B cell (primary cell): ENCODE data around the gene IKZF1. TPM values are rescaled to one million over a fixed set of nuclear protein-coding genes. Genes with fewer than 3 reads are reported as not detected.

Experiments
- ATAC-seq: fragments of 200-7000 bp; cut with Tn5 transposase; one replicate; pipeline ENCODE4 v1.10.0; 2021; ENCODE audit warnings: low read depth, mild to moderate bottlenecking, moderate number of reproducible peaks, moderate library complexity
- CTCF ChIA-PET: fragments of 350-600 bp; sonication (Branson Sonifier 250); formaldehyde crosslinking; loops from one replicate; lab custom pipeline; 2021; ENCODE audit warnings: antibody characterized with exemption, inconsistent platforms; lab: Charles Lee
- POLR2A ChIA-PET: fragments of 350-600 bp; sonication (Branson Sonifier 250); formaldehyde crosslinking; loops from one replicate; lab custom pipeline; 2021; ENCODE audit warnings: antibody characterized with exemption; lab: Charles Lee
- DNase-seq: peaks from one replicate; pipeline ENCODE4 v3.0.0; 2013
- H2AFZ ChIP-seq: 2 replicates; pipeline ENCODE4 v1.6.1; 2012; ENCODE audit warnings: mild to moderate bottlenecking, low read depth, low read length; ENCODE audit not compliant: insufficient read depth, poor library complexity, severe bottlenecking
- H3K27ac ChIP-seq, 2 donors: 1 replicate in 1 of 2; 2 replicates in 1 of 2; pipeline ENCODE4 v1.5.1; 2012 to 2013; ENCODE audit warnings: low read length in 2 of 2, mild to moderate bottlenecking in 2 of 2, moderate library complexity in 1 of 2
- H3K27me3 ChIP-seq, 4 experiments: fragments of 200-600 bp in 1 of 4; sonication (generic) in 1 of 4; replicated peaks in 1 of 4; 1 replicate in 2 of 4; 2 replicates in 2 of 4; pipeline versions ENCODE4 v1.6.1 to v1.7.0; 2013 to 2016; ENCODE audit warnings: low read length in 3 of 4, mild to moderate bottlenecking in 2 of 4, mixed read lengths in 1 of 4, moderate library complexity in 1 of 4; ENCODE audit not compliant: insufficient read depth in 4 of 4, control insufficient read depth in 3 of 4; ENCODE audit errors: control extremely low read depth in 1 of 4
- H3K36me3 ChIP-seq, 2 experiments: replicated peaks in 1 of 2; 1 replicate in 1 of 2; 2 replicates in 1 of 2; pipeline versions ENCODE4 v1.6.1 to v1.7.1; 2013; ENCODE audit warnings: low read length in 1 of 2; ENCODE audit not compliant: insufficient read depth in 2 of 2, control insufficient read depth in 1 of 2; ENCODE audit errors: control extremely low read depth in 1 of 2, extremely low read depth in 1 of 2
- H3K4me1 ChIP-seq, 2 donors: fragments of 200-600 bp in 1 of 2; sonication (generic) in 1 of 2; 1 replicate in 1 of 2; 2 replicates in 1 of 2; pipeline versions ENCODE4 v1.5.1 to v1.6.1; 2013 to 2017; ENCODE audit warnings: low read length in 2 of 2; ENCODE audit not compliant: control insufficient read depth in 2 of 2, insufficient read depth in 2 of 2
- H3K4me2 ChIP-seq: replicated peaks from 2 replicates; pipeline ENCODE3; 2012; ENCODE audit warnings: mild to moderate bottlenecking, low read depth, low read length; ENCODE audit not compliant: poor library complexity, severe bottlenecking
- H3K4me3 ChIP-seq, 5 experiments: fragments of 200-600 bp in 1 of 5; sonication (generic) in 1 of 5; 1 replicate in 3 of 5; 2 replicates in 2 of 5; pipeline versions ENCODE4 v1.5.1 to v1.7.0; 2011 to 2016; ENCODE audit warnings: low read length in 4 of 5, mild to moderate bottlenecking in 4 of 5, low read depth in 2 of 5, control low read depth in 1 of 5, moderate library complexity in 1 of 5; ENCODE audit not compliant: insufficient read depth in 1 of 5; ENCODE audit errors: control extremely low read depth in 1 of 5, extremely low read depth in 1 of 5
- H3K79me2 ChIP-seq: fragments of 200-600 bp; sonication (generic); one replicate; pipeline ENCODE4 v1.6.0; 2016; ENCODE audit warnings: low read length; ENCODE audit not compliant: control insufficient read depth, insufficient read depth
- H3K9ac ChIP-seq: fragments of 200-600 bp; sonication (generic); 2 replicates; pipeline ENCODE4 v1.6.1; 2017; ENCODE audit warnings: mild to moderate bottlenecking, low read length, moderate library complexity
- H3K9me3 ChIP-seq, 3 donors: one replicate each; pipeline versions ENCODE4 v1.6.1 to v1.7.1; 2013; ENCODE audit warnings: low read length in 2 of 3; ENCODE audit not compliant: control insufficient read depth in 2 of 3, insufficient read depth in 1 of 3; ENCODE audit errors: control extremely low read depth in 1 of 3
- H4K20me1 ChIP-seq: 2 replicates; pipeline ENCODE4 v1.6.0; 2012; ENCODE audit warnings: mild to moderate bottlenecking, low read length; ENCODE audit not compliant: insufficient read depth, control insufficient read depth, poor library complexity, severe bottlenecking
- H3K27ac Mint-ChIP-seq: one replicate; pipeline ENCODE4 v1.8.0; 2021; ENCODE audit warnings: mixed read lengths
- H3K27me3 Mint-ChIP-seq: one replicate; pipeline ENCODE4 v1.8.0; 2021; ENCODE audit warnings: mixed read lengths
- H3K4me1 Mint-ChIP-seq: one replicate; pipeline ENCODE4 v1.8.0; 2021; ENCODE audit warnings: mixed read lengths
- H3K4me3 Mint-ChIP-seq: one replicate; pipeline ENCODE4 v1.8.0; 2021; ENCODE audit warnings: mixed read lengths
- H3K9me3 Mint-ChIP-seq: one replicate; pipeline ENCODE4 v1.8.0; 2022; ENCODE audit warnings: mixed read lengths; ENCODE audit not compliant: insufficient read depth
- CTCF ChIP-seq: fragments of 200-600 bp; IDR thresholded peaks from one replicate; pipeline ENCODE4 v1.8.0; 2022; ENCODE audit warnings: antibody characterized with exemption, mild to moderate bottlenecking
- EZH2 ChIP-seq: IDR thresholded peaks from 2 replicates; pipeline ENCODE4 v1.6.1; 2012; ENCODE audit warnings: borderline replicate concordance, low read depth, mild to moderate bottlenecking, moderate library complexity, low read length; ENCODE audit not compliant: insufficient read depth, poor library complexity, severe bottlenecking
- WGBS: methylation state at CpG from one replicate; pipeline ENCODE4 v1.1.5; 2013; ENCODE audit warnings: missing lambda C conversion rate; ENCODE audit not compliant: insufficient coverage; 5-methylcytosine and 5-hydroxymethylcytosine counted together
- intact Hi-C: fragments of 100-400 bp; cut with micrococcal nuclease; formaldehyde crosslinking; loops from one replicate; pipeline ENCODE4 v1.10.0; 2022
- polyA plus RNA-seq: library from polyadenylated mRNA; depleted of rRNA; stranded (reverse); fragments of >200 nt; gene quantifications from 2 replicates; pipeline ENCODE4 v1.2.3, GENCODE V29; 2012
- total RNA-seq, 2 donors: library from RNA; stranded (reverse); fragments of 120-200 nt in 1 of 2; gene quantifications; 1 replicate in 1 of 2; 2 replicates in 1 of 2; pipeline versions ENCODE4 v1.2.3 to v1.2.4, GENCODE V29; 2013 to 2022

IKZF1 gene
- total and polyA plus RNA-seq, 2 donors (not counting 1 experiment from before 2014, with no cell fraction given): 199 to 254 TPM

- peak overlapping the region; percentile 74 for H3K27ac Mint-ChIP-seq
- H2AFZ ChIP-seq: peak overlapping the region; percentile 1
- H3K9me3 ChIP-seq: no peaks in the 10 kb centered on the region
- H3K4me1 Mint-ChIP-seq: peaks cover 61% of the 10 kb centered on the region
- peaks cover 54 to 55% of the 10 kb centered on the region in 2 donors for H3K4me1 ChIP-seq
- H3K4me3 Mint-ChIP-seq: peak overlapping the region; percentile 32
- H3K4me2 ChIP-seq: peak overlapping the region; percentile 32
- intact Hi-C loops: no loop called here
- ATAC-seq (no peak), DNase-seq (no peak)
- H3K9me3 Mint-ChIP-seq: no peaks in the 10 kb centered on the region
- H3K27me3 Mint-ChIP-seq: no peaks in the 10 kb centered on the region
- H3K4me3 ChIP-seq: no peak overlapping the region
- CTCF ChIA-PET: interaction anchor here (1.4 kb wide), 1 partner anchor 24 kb away, joined by 3 read pairs; no protein-coding TSS in a partner anchor
- no peak overlapping the region for H3K9ac ChIP-seq
- no peaks in the 10 kb centered on the region for H3K36me3 ChIP-seq
- no peaks in the 10 kb centered on the region for H3K27me3 ChIP-seq
- H3K27ac ChIP-seq: peak overlapping the region in 1 of 2 donors; percentile 3
- no peaks in the 10 kb centered on the region for H4K20me1 ChIP-seq
- H3K79me2 ChIP-seq: no peaks in the 10 kb centered on the region
- WGBS: 100% methylated on average over 1 of the region's 4 CpGs
- POLR2A ChIA-PET: no interaction called here
- TF ChIP-seq EZH2 (no peak), CTCF (no peak)
Observed at GRCh38 chr7:50285269-50285668, 19.2 kb upstream of the IKZF1 start.

GRCh38 chr7:50287129-50287528 lies 17.4 kb upstream of the IKZF1 start:
- H3K27me3 ChIP-seq: no peaks in the 10 kb centered on the region
- no peaks in the 10 kb centered on the region for H3K36me3 ChIP-seq
- H3K4me1 Mint-ChIP-seq: peaks cover 46% of the 10 kb centered on the region
- no peak overlapping the region for H3K4me3 Mint-ChIP-seq
- no peak overlapping the region for H2AFZ ChIP-seq
- TF ChIP-seq EZH2: no peak
- no peak for TF ChIP-seq CTCF
- no peaks in the 10 kb centered on the region for H4K20me1 ChIP-seq
- DNase-seq (no peak), ATAC-seq (no peak)
- no peak overlapping the region for H3K27ac Mint-ChIP-seq
- H3K79me2 ChIP-seq: peaks cover 4% of the 10 kb centered on the region
- no peaks in the 10 kb centered on the region for H3K9me3 Mint-ChIP-seq
- CTCF ChIA-PET: interaction anchor here (0.7 to 1.7 kb wide), 2 partner anchors 15 to 19 kb away, joined by 3 read pairs; no protein-coding TSS in a partner anchor
- H3K4me1 ChIP-seq: peaks cover 40% of the 10 kb centered on the region in 2 donors
- H3K9me3 ChIP-seq: no peaks in the 10 kb centered on the region
- no peaks in the 10 kb centered on the region for H3K27me3 Mint-ChIP-seq
- no peak overlapping the region for H3K9ac ChIP-seq
- no peak overlapping the region for H3K4me3 ChIP-seq
- WGBS: no CpG with 5 or more reads among the region's 1 CpG
- intact Hi-C loops: no loop called here
- POLR2A ChIA-PET: no interaction called here
- no peak overlapping the region for H3K4me2 ChIP-seq
- H3K27ac ChIP-seq: no peak overlapping the region
